Natural killer cell (primary cell): ENCODE results near the gene LCN12. TPM values are rescaled to one million over a fixed set of nuclear protein-coding genes. Genes with fewer than 3 reads are reported as not detected.
"Not testable (repeated sequence)": the region's sequence is repeated elsewhere in the genome, so short reads cannot be mapped to it uniquely, and the experiment has no call there.

ENCODE experiments used
- ATAC-seq, 3 donors: fragments of 150-1000 bp in 2 of 3; fragments of 200-7000 bp in 1 of 3; cut with Tn5 transposase; 1 replicate in 1 of 3; 2 replicates in 2 of 3; pipeline ENCODE4 v1.10.0; 2021; ENCODE audit warnings: mild to moderate bottlenecking in 2 of 3, moderate library complexity in 2 of 3
- DNase-seq, 2 donors: peaks; one replicate each; pipeline versions ENCODE4 v3.0.0 to v3.0.0-alpha.2; 2013 to 2021; ENCODE audit warnings: mixed read lengths in 1 of 2
- H3K27ac ChIP-seq: one replicate; pipeline ENCODE4 v1.5.1; 2013; ENCODE audit warnings: mild to moderate bottlenecking, low read length
- H3K27me3 ChIP-seq: one replicate; pipeline ENCODE4 v1.6.1; 2013; ENCODE audit warnings: low read length; ENCODE audit not compliant: control insufficient read depth, insufficient read depth
- H3K36me3 ChIP-seq: one replicate; pipeline ENCODE4 v1.6.1; 2013; ENCODE audit warnings: low read length; ENCODE audit not compliant: control insufficient read depth, insufficient read depth
- H3K4me1 ChIP-seq: one replicate; pipeline ENCODE4 v1.6.1; 2013; ENCODE audit warnings: low read length; ENCODE audit not compliant: control insufficient read depth, insufficient read depth
- H3K4me3 ChIP-seq: one replicate; pipeline ENCODE4 v1.5.1; 2013; ENCODE audit warnings: low read length
- H3K9me3 ChIP-seq: one replicate; pipeline ENCODE4 v1.6.1; 2013; ENCODE audit warnings: low read length; ENCODE audit not compliant: control insufficient read depth, insufficient read depth
- H3K27ac Mint-ChIP-seq, 2 donors: one replicate each; pipeline ENCODE4 v1.8.0; 2022; ENCODE audit warnings: mild to moderate bottlenecking in 2 of 2, mixed read lengths in 2 of 2, moderate library complexity in 1 of 2
- H3K27me3 Mint-ChIP-seq, 2 donors: one replicate each; pipeline ENCODE4 v1.8.0; 2022; ENCODE audit warnings: low read depth in 2 of 2, mixed read lengths in 2 of 2
- H3K36me3 Mint-ChIP-seq: one replicate; pipeline ENCODE4 v1.8.0; 2022; ENCODE audit warnings: mixed read lengths
- H3K4me1 Mint-ChIP-seq, 2 donors: one replicate each; pipeline ENCODE4 v1.8.0; 2022; ENCODE audit warnings: mixed read lengths in 2 of 2
- H3K4me3 Mint-ChIP-seq: one replicate; pipeline ENCODE4 v1.8.0; 2022; ENCODE audit warnings: mild to moderate bottlenecking, moderate library complexity, mixed read lengths
- H3K9me3 Mint-ChIP-seq, 2 donors: one replicate each; pipeline ENCODE4 v1.8.0; 2022; ENCODE audit warnings: mixed read lengths in 2 of 2
- CTCF ChIP-seq: fragments of 200-600 bp; IDR thresholded peaks from one replicate; pipeline ENCODE4 v1.8.0; 2022; ENCODE audit warnings: antibody characterized with exemption
- WGBS: methylation state at CpG from one replicate; pipeline ENCODE4 v1.1.7; 2013; ENCODE audit warnings: missing lambda C conversion rate; ENCODE audit not compliant: insufficient coverage; 5-methylcytosine and 5-hydroxymethylcytosine counted together
- intact Hi-C: fragments of 100-400 bp; cut with micrococcal nuclease; formaldehyde crosslinking; loops from one replicate; pipeline ENCODE4 v1.14.2; 2022
- total RNA-seq, 4 donors: library from RNA; stranded (reverse); fragments of 120-200 nt in 1 of 4; gene quantifications; one replicate each; pipeline versions ENCODE4 v1.2.3 to v1.2.4, GENCODE V29; 2013 to 2022

The LCN12 gene
- total RNA-seq, 3 donors from 2014 or later (not counting 1 experiment from before 2014, with no cell fraction given) = 9.2 to 11.3 (median 9.8) TPM

- no peaks in the 10 kb centered on the region for H3K27me3 Mint-ChIP-seq
- no peak overlapping the region for H3K4me3 Mint-ChIP-seq
- Histone ChIP-seq H3K4me1 (peaks cover 69% of the 10 kb centered on the region), H3K27ac (no peak overlapping the region), H3K4me3 (no peak overlapping the region), H3K9me3 (no peaks in the 10 kb centered on the region), H3K36me3 (peaks cover under 1% of the 10 kb centered on the region), H3K27me3 (no peaks in the 10 kb centered on the region)
- ATAC-seq (no peak), DNase-seq (no peak)
- no peak for TF ChIP-seq CTCF
- H3K4me1 Mint-ChIP-seq = peaks cover 36 to 49% of the 10 kb centered on the region in 2 donors
- 89% methylated on average over 10 of the region's 10 CpGs for WGBS
- no peak overlapping the region for H3K27ac Mint-ChIP-seq
- H3K36me3 Mint-ChIP-seq = no peaks in the 10 kb centered on the region
- intact Hi-C loops = no loop called here
- no peaks in the 10 kb centered on the region for H3K9me3 Mint-ChIP-seq
Measured at GRCh38 chr9:137002646-137003041, 50.6 kb downstream of the LCN12 start.

GRCh38 chr9:137004285-137004684 lies 52.2 kb downstream of the LCN12 start:
- Mint-ChIP-seq H3K27ac (peak overlapping the region in 1 of 2 donors; percentile 37), H3K4me1 (peaks cover 23 to 34% of the 10 kb centered on the region in 2 donors)
- H3K36me3 ChIP-seq, H3K27ac ChIP-seq, DNase-seq, H3K36me3 Mint-ChIP-seq, H3K4me3 Mint-ChIP-seq, intact Hi-C loops, H3K9me3 ChIP-seq, H3K27me3 Mint-ChIP-seq, ATAC-seq, H3K27me3 ChIP-seq, H3K9me3 Mint-ChIP-seq, H3K4me3 ChIP-seq: not testable (repeated sequence)
- WGBS = 36% methylated on average over 16 of the region's 17 CpGs
- peaks cover 52% of the 10 kb centered on the region for H3K4me1 ChIP-seq
- TF ChIP-seq CTCF = peak; percentile 66

Other genes with a start within 250 kb of the LCN12 start
- under 1 TPM in 2 of 3 donors, not detected in 1; 0.31 to 0.39 TPM for gene DIPK1B, start 239.7 kb upstream of the LCN12 start, total RNA-seq
- gene LCN10, start 209.3 kb upstream of the LCN12 start, total RNA-seq = not detected
- gene LCN6, start 203.7 kb upstream of the LCN12 start, total RNA-seq = not detected
- gene LCN8, start 194.0 kb upstream of the LCN12 start, total RNA-seq = not detected
- gene LCN15, start 187.8 kb upstream of the LCN12 start, total RNA-seq = not detected
- 10 to 100 TPM; 22.4 to 26.9 (median 26.6) TPM for gene TMEM141, start 160.9 kb upstream of the LCN12 start, total RNA-seq
- gene CCDC183, start 155.9 kb upstream of the LCN12 start, total RNA-seq = under 1 TPM; 0.56 to 0.75 (median 0.65) TPM
- gene RABL6, start 144.3 kb upstream of the LCN12 start, total RNA-seq = 10 to 100 TPM; 72.7 to 82.5 (median 75.9) TPM
- gene AJM1, start 109.8 kb upstream of the LCN12 start, total RNA-seq = 10 to 100 TPM; 26.6 to 35.6 (median 31.5) TPM
- 10 to 100 TPM; 63.5 to 69.8 (median 67.7) TPM for gene PHPT1, start 102.9 kb upstream of the LCN12 start, total RNA-seq
- 1 to 10 TPM; 4.6 to 6.5 (median 5.8) TPM for gene MAMDC4, start 99.9 kb upstream of the LCN12 start, total RNA-seq
- 100 to 1,000 TPM; 208 to 255 (median 227) TPM for gene EDF1, start 86.0 kb upstream of the LCN12 start, total RNA-seq
- 10 to 100 TPM; 17.4 to 35.5 (median 25.0) TPM for gene TRAF2, start 65.8 kb upstream of the LCN12 start, total RNA-seq
- gene FBXW5, start 7.5 kb upstream of the LCN12 start, total RNA-seq = 100 to 1,000 TPM; 117 to 144 (median 136) TPM
- gene C8G, start 7.0 kb upstream of the LCN12 start, total RNA-seq = 1 to 10 TPM; 3.9 to 8.5 (median 7.3) TPM
- gene PTGDS, start 25.2 kb downstream of the LCN12 start, total RNA-seq = 100 to 1,000 TPM; 157 to 361 (median 296) TPM
- 1 to 10 TPM; 4.9 to 8.4 (median 8.2) TPM for gene LCNL1, start 30.7 kb downstream of the LCN12 start, total RNA-seq
- gene PAXX, start 40.1 kb downstream of the LCN12 start, total RNA-seq = 100 to 1,000 TPM; 161 to 188 (median 161) TPM
- gene CLIC3, start 44.3 kb downstream of the LCN12 start, total RNA-seq = 100 to 1,000 TPM; 144 to 286 (median 161) TPM
- 100 to 1,000 TPM; 356 to 416 (median 357) TPM for gene ABCA2, start 76.0 kb downstream of the LCN12 start, total RNA-seq
- 1 to 10 TPM in 2 of 3 donors, under 1 TPM in 1; 0.99 to 5.1 (median 3.9) TPM for gene FUT7, start 79.8 kb downstream of the LCN12 start, total RNA-seq
- gene NPDC1, start 93.9 kb downstream of the LCN12 start, total RNA-seq = 1 to 10 TPM in 2 of 3 donors, under 1 TPM in 1; 0.87 to 5.6 (median 3.4) TPM
- not detected for gene ENTPD2, start 101.8 kb downstream of the LCN12 start, total RNA-seq
- 1 to 10 TPM in 2 of 3 donors, under 1 TPM in 1; 0.59 to 2.6 (median 1.0) TPM for gene SAPCD2, start 118.3 kb downstream of the LCN12 start, total RNA-seq
- 10 to 100 TPM; 10.5 to 25.8 (median 19.3) TPM for gene UAP1L1, start 125.2 kb downstream of the LCN12 start, total RNA-seq
- gene MAN1B1, start 134.7 kb downstream of the LCN12 start, total RNA-seq = 10 to 100 TPM; 75.1 to 99.4 (median 80.4) TPM
- 100 to 1,000 TPM; 233 to 264 (median 251) TPM for gene DPP7, start 162.5 kb downstream of the LCN12 start, total RNA-seq
- not detected for gene GRIN1, start 186.9 kb downstream of the LCN12 start, total RNA-seq
- not detected for gene LRRC26, start 217.8 kb downstream of the LCN12 start, total RNA-seq
- not detected for gene TMEM210, start 219.8 kb downstream of the LCN12 start, total RNA-seq
- 100 to 1,000 TPM; 146 to 172 (median 171) TPM for gene ANAPC2, start 236.3 kb downstream of the LCN12 start, total RNA-seq
- 10 to 100 TPM; 45.1 to 53.5 (median 52.2) TPM for gene SSNA1, start 236.4 kb downstream of the LCN12 start, total RNA-seq
- 10 to 100 TPM in 1 of 3 donors, 1 to 10 TPM in 2; 8.2 to 10.6 (median 8.4) TPM for gene TPRN, start 248.5 kb downstream of the LCN12 start, total RNA-seq